ENCODE data around the gene RAI14.
"Not testable (repeated sequence)": the region's sequence is repeated elsewhere in the genome, so short reads cannot be mapped to it uniquely, and the experiment has no call there.

The RAI14 gene

GRCh38 chr5:34770486-34770885 lies 114.4 kb downstream of the RAI14 start:
- DNase-seq (ENCODE audit: low read depth) = no peak

GRCh38 chr5:34771076-34771475 lies 114.9 kb downstream of the RAI14 start:
- DNase-seq (ENCODE audit: low read depth) = no peak

GRCh38 chr5:34772267-34773098 lies 116.4 kb downstream of the RAI14 start:
- DNase-seq (ENCODE audit: low read depth) = no peak

GRCh38 chr5:34774139-34774538 lies 118.0 kb downstream of the RAI14 start:
- DNase-seq (ENCODE audit: low read depth) = no peak

GRCh38 chr5:34774678-34775077 lies 118.5 kb downstream of the RAI14 start:
- DNase-seq (ENCODE audit: low read depth) = not testable (repeated sequence)

GRCh38 chr5:34775886-34776285 lies 119.8 kb downstream of the RAI14 start:
- no peak for DNase-seq (ENCODE audit: low read depth)

- no peak for DNase-seq (ENCODE audit: low read depth)
Observed at GRCh38 chr5:34778091-34778850, 122.1 kb downstream of the RAI14 start.

GRCh38 chr5:34783892-34784291 lies 127.8 kb downstream of the RAI14 start:
- DNase-seq (ENCODE audit: low read depth) = not testable (repeated sequence)

GRCh38 chr5:34787035-34787434 lies 130.9 kb downstream of the RAI14 start:
- no peak for DNase-seq (ENCODE audit: low read depth)

- no peak for DNase-seq (ENCODE audit: low read depth)
Observed at GRCh38 chr5:34789021-34789531, 132.9 kb downstream of the RAI14 start.

GRCh38 chr5:34789639-34790038 lies 133.5 kb downstream of the RAI14 start:
- DNase-seq (ENCODE audit: low read depth) = no peak

GRCh38 chr5:34790069-34790468 lies 133.9 kb downstream of the RAI14 start:
- DNase-seq (ENCODE audit: low read depth) = no peak

- DNase-seq (ENCODE audit: low read depth) = no peak
Observed at GRCh38 chr5:34791761-34792244, 135.7 kb downstream of the RAI14 start.

- DNase-seq (ENCODE audit: low read depth) = no peak
Observed at GRCh38 chr5:34802834-34803563, 146.9 kb downstream of the RAI14 start.

GRCh38 chr5:34803974-34804732 lies 148.0 kb downstream of the RAI14 start:
- DNase-seq (ENCODE audit: low read depth) = no peak

GRCh38 chr5:34804913-34805312 lies 148.8 kb downstream of the RAI14 start:
- DNase-seq (ENCODE audit: low read depth) = no peak

GRCh38 chr5:34806532-34806931 lies 150.4 kb downstream of the RAI14 start:
- no peak for DNase-seq (ENCODE audit: low read depth)

- no peak for DNase-seq (ENCODE audit: low read depth)
Observed at GRCh38 chr5:34811706-34812105, 155.6 kb downstream of the RAI14 start.

- no peak for DNase-seq (ENCODE audit: low read depth)
Observed at GRCh38 chr5:34813509-34813908, 157.4 kb downstream of the RAI14 start.

- no peak for DNase-seq (ENCODE audit: low read depth)
Observed at GRCh38 chr5:34817558-34818351, 161.6 kb downstream of the RAI14 start.

GRCh38 chr5:34818717-34819116 lies 162.6 kb downstream of the RAI14 start:
- no peak for DNase-seq (ENCODE audit: low read depth)

Measured in T-helper 22 cell (primary cell).